Stimulated activated CD8-positive, alpha-beta memory T cell treated with anti-CD3 and anti-CD28 coated beads, Interleukin-7, amount 100 ng/mL, for 4 hours (primary cell): Measurements from ENCODE around the gene KCNMA1.
"Not testable (repeated sequence)": the region's sequence is repeated elsewhere in the genome, so short reads cannot be mapped to it uniquely, and the experiment has no call there.

ENCODE experiments used
- DNase-seq, 2 donors: peaks; one replicate each; pipeline ENCODE4 v3.0.0-alpha.2; 2020; ENCODE audit warnings: low read depth in 2 of 2

Gene KCNMA1

GRCh38 chr10:77605466-77605865, 32.1 kb downstream of the KCNMA1 start:
- DNase-seq = no peak

- no peak for DNase-seq
Measured at GRCh38 chr10:77604941-77605351, 32.7 kb downstream of the KCNMA1 start.

- DNase-seq = no peak
Measured at GRCh38 chr10:77604063-77604462, 33.5 kb downstream of the KCNMA1 start.

- no peak for DNase-seq
Measured at GRCh38 chr10:77603534-77603927, 34.1 kb downstream of the KCNMA1 start.

GRCh38 chr10:77602913-77603533, 34.6 kb downstream of the KCNMA1 start:
- DNase-seq = no peak

- no peak for DNase-seq
Measured at GRCh38 chr10:77602231-77602912, 35.2 kb downstream of the KCNMA1 start.

- DNase-seq = no peak
Measured at GRCh38 chr10:77601488-77601887, 36.1 kb downstream of the KCNMA1 start.

- no peak for DNase-seq
Measured at GRCh38 chr10:77600640-77601039, 37.0 kb downstream of the KCNMA1 start.

GRCh38 chr10:77599651-77600050, 38.0 kb downstream of the KCNMA1 start:
- DNase-seq = no peak

GRCh38 chr10:77598606-77599005, 39.0 kb downstream of the KCNMA1 start:
- DNase-seq = no peak

- no peak for DNase-seq
Measured at GRCh38 chr10:77597560-77597959, 40.0 kb downstream of the KCNMA1 start.

- no peak for DNase-seq
Measured at GRCh38 chr10:77594471-77594783, 43.2 kb downstream of the KCNMA1 start.

GRCh38 chr10:77593771-77594470, 43.7 kb downstream of the KCNMA1 start:
- no peak for DNase-seq

- no peak for DNase-seq
Measured at GRCh38 chr10:77592946-77593636, 44.5 kb downstream of the KCNMA1 start.

- DNase-seq = no peak
Measured at GRCh38 chr10:77592510-77592909, 45.1 kb downstream of the KCNMA1 start.

GRCh38 chr10:77591238-77591880, 46.2 kb downstream of the KCNMA1 start:
- DNase-seq = no peak

GRCh38 chr10:77590344-77591237, 47.0 kb downstream of the KCNMA1 start:
- no peak for DNase-seq

GRCh38 chr10:77589703-77590102, 47.9 kb downstream of the KCNMA1 start:
- DNase-seq = not testable (repeated sequence)

- DNase-seq = no peak
Measured at GRCh38 chr10:77588886-77589285, 48.7 kb downstream of the KCNMA1 start.

- DNase-seq = no peak
Measured at GRCh38 chr10:77587416-77587790, 50.2 kb downstream of the KCNMA1 start.
